SK-N-SH treated with all-trans-retinoic acid at 6 μM for 48 hours (cell line): ENCODE results near the gene CDX2.

Experiments
- ATAC-seq: fragments of 200-7000 bp; cut with Tn5 transposase; 3 replicates; pipeline ENCODE4 v1.9.1; 2020; ENCODE audit warnings: mild to moderate bottlenecking, moderate library complexity
- BACH2 ChIP-seq: fragments of 250-450 bp; sonication (Bioruptor Pico); IDR thresholded peaks from 2 replicates; pipeline ENCODE4 v1.9.0; 2021; ENCODE audit warnings: mild to moderate bottlenecking, borderline replicate concordance
- CREB5 ChIP-seq: fragments of 250-450 bp; sonication (Bioruptor Pico); IDR thresholded peaks from 2 replicates; pipeline ENCODE4 v1.5.1; 2020; ENCODE audit warnings: low read depth, mild to moderate bottlenecking, moderate library complexity
- CSDC2 ChIP-seq: fragments of 250-450 bp; sonication (Bioruptor Pico); IDR thresholded peaks from 2 replicates; pipeline ENCODE4 v1.5.0; 2020; ENCODE audit warnings: mild to moderate bottlenecking, moderate library complexity
- CSRNP3 ChIP-seq: fragments of 250-450 bp; sonication (Bioruptor Pico); IDR thresholded peaks from 2 replicates; pipeline ENCODE4 v1.5.1; 2021; ENCODE audit warnings: mild to moderate bottlenecking, moderate library complexity
- ESRRG ChIP-seq: fragments of 250-450 bp; sonication (Bioruptor Pico); IDR thresholded peaks from 2 replicates; pipeline ENCODE4 v1.6.1; 2021; ENCODE audit warnings: mild to moderate bottlenecking
- GLIS3 ChIP-seq: fragments of 250-450 bp; sonication (Bioruptor Pico); IDR thresholded peaks from 2 replicates; pipeline ENCODE4 v1.5.0; 2020; ENCODE audit warnings: mild to moderate bottlenecking, moderate library complexity
- ISL1 ChIP-seq: fragments of 250-450 bp; sonication (Bioruptor Pico); IDR thresholded peaks from 2 replicates; pipeline ENCODE4 v2.1.2; 2022; ENCODE audit warnings: mild to moderate bottlenecking, moderate library complexity
- PATZ1 ChIP-seq: fragments of 250-450 bp; sonication (Bioruptor Pico); IDR thresholded peaks from 2 replicates; pipeline ENCODE4 v1.8.0; 2020; ENCODE audit warnings: mild to moderate bottlenecking, moderate library complexity, borderline replicate concordance
- PPARA ChIP-seq: fragments of 250-450 bp; sonication (Bioruptor Pico); IDR thresholded peaks from 2 replicates; pipeline ENCODE4 v1.5.0; 2020; ENCODE audit warnings: mild to moderate bottlenecking, borderline replicate concordance
- RARB ChIP-seq: fragments of 250-450 bp; sonication (Bioruptor Pico); IDR thresholded peaks from 2 replicates; pipeline ENCODE4 v1.8.0; 2021; ENCODE audit warnings: mild to moderate bottlenecking, moderate library complexity
- TCF4 ChIP-seq: fragments of 250-450 bp; sonication (Bioruptor Pico); IDR thresholded peaks from 2 replicates; pipeline ENCODE4 v1.8.0; 2021; ENCODE audit warnings: mild to moderate bottlenecking, moderate library complexity, borderline replicate concordance
- TOX ChIP-seq: fragments of 250-450 bp; sonication (Bioruptor Pico); IDR thresholded peaks from 2 replicates; pipeline ENCODE4 v1.8.0; 2021; ENCODE audit warnings: mild to moderate bottlenecking, moderate library complexity, borderline replicate concordance
- TSHZ2 ChIP-seq: fragments of 250-450 bp; sonication (Bioruptor Pico); IDR thresholded peaks from 2 replicates; pipeline ENCODE4 v1.5.0; 2020; ENCODE audit warnings: mild to moderate bottlenecking, moderate library complexity
- ZC3H10 ChIP-seq: fragments of 250-450 bp; sonication (Bioruptor Pico); IDR thresholded peaks from 2 replicates; pipeline ENCODE4 v1.5.1; 2021; ENCODE audit warnings: mild to moderate bottlenecking, moderate library complexity
- ZFP3 ChIP-seq: fragments of 250-450 bp; sonication (Bioruptor Pico); IDR thresholded peaks from 2 replicates; pipeline ENCODE4 v1.5.0; 2020; ENCODE audit warnings: mild to moderate bottlenecking, moderate library complexity
- ZFP30 ChIP-seq: fragments of 450-650 bp; formaldehyde crosslinking; IDR thresholded peaks from 2 replicates; pipeline ENCODE4 v1.5.0; 2022; ENCODE audit warnings: mild to moderate bottlenecking, moderate library complexity
- ZNF565 ChIP-seq: fragments of 450-650 bp; formaldehyde crosslinking; conservative IDR thresholded peaks from 2 replicates; pipeline ENCODE4 v1.5.0; 2020; ENCODE audit warnings: low read depth, mild to moderate bottlenecking, moderate library complexity
- ZNF8 ChIP-seq: fragments of 450-650 bp; formaldehyde crosslinking; IDR thresholded peaks from 2 replicates; pipeline ENCODE4 v1.5.0; 2020; ENCODE audit warnings: mild to moderate bottlenecking, moderate library complexity

Gene CDX2

GRCh38 chr13:27981006-27981708, 12.0 kb upstream of the CDX2 start:
- TF ChIP-seq CREB5 (CRISPR knock-in tag) (no peak), ISL1 (CRISPR knock-in tag) (no peak), ZFP3 (CRISPR knock-in tag) (no peak), ZC3H10 (CRISPR knock-in tag) (no peak), ESRRG (CRISPR knock-in tag) (no peak), TSHZ2 (CRISPR knock-in tag) (no peak), CSRNP3 (CRISPR knock-in tag) (no peak), CSDC2 (no peak), TCF4 (CRISPR knock-in tag) (no peak), GLIS3 (CRISPR knock-in tag) (no peak), PATZ1 (no peak), TOX (CRISPR knock-in tag) (no peak), ZFP30 (CRISPR knock-in tag) (no peak), ZNF8 (CRISPR knock-in tag) (no peak), ZNF565 (CRISPR knock-in tag) (no peak), BACH2 (CRISPR knock-in tag) (no peak)
- no peak; the same call in 2 of the 3 replicates for ATAC-seq

- TF ChIP-seq TCF4 (CRISPR knock-in tag) (no peak), TOX (CRISPR knock-in tag) (no peak), RARB (no peak), CREB5 (CRISPR knock-in tag) (no peak), BACH2 (CRISPR knock-in tag) (no peak), PPARA (CRISPR knock-in tag) (no peak), ZFP30 (CRISPR knock-in tag) (no peak), PATZ1 (no peak), CSDC2 (no peak), CSRNP3 (CRISPR knock-in tag) (no peak)
- no peak for ATAC-seq
Observed at GRCh38 chr13:27980280-27980998, 11.3 kb upstream of the CDX2 start.
